Endometrium (tissue), 2 donors: ENCODE results near the gene BRIP1.

Experiments
- FAIRE-seq: peaks from 2 replicates; lab custom pipeline; 2012; peaks lifted over from hg19 to GRCh38; lab: Jason Lieb, UNC
- donor health status: control.
- donor health status: control.

BRIP1 gene

GRCh38 chr17:61757168-61757567 is 106.2 kb downstream of the BRIP1 start:
- no peak for FAIRE-seq

GRCh38 chr17:61756561-61756960 is 106.8 kb downstream of the BRIP1 start:
- no peak for FAIRE-seq

DNA sequence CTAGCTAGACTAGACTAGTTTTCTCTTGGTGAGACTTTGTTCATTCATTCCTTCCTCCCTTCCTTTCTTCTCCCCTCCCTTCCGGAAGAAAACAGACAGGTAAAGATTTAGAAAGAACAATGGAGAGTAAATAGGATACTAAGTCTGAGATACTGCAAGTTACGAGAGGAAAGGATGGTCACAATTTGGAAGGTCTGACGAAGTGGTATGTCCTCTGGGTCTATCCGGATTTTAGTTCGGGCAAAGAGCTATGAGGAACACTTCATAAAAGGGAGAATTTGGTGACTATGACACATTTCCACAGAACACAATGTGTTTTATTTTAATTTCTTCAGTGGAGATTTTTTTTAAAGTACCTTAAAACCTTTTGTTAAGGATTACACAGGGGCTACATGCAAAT is 107.7 kb downstream of the BRIP1 start:
- FAIRE-seq, result no peak

DNA sequence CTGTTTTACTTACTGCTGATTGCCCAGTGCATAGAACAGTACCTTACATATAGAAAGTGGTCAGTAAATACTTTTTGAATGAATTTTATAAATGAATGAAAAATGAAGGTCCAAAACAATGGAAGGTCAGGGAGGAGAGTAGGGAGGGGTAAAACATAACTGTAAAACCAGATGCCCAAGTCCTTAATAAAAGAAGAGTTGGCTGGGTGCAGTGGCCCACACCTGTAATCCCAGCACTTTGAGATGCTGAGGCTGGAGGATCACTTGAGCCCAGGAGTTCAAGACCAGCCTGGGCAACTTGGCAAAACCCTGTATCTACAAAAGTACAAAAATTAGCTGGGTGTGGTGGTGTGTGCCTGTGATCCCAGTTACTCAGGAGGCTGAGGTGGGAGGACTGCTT is 108.2 kb downstream of the BRIP1 start:
- no peak for FAIRE-seq

DNA sequence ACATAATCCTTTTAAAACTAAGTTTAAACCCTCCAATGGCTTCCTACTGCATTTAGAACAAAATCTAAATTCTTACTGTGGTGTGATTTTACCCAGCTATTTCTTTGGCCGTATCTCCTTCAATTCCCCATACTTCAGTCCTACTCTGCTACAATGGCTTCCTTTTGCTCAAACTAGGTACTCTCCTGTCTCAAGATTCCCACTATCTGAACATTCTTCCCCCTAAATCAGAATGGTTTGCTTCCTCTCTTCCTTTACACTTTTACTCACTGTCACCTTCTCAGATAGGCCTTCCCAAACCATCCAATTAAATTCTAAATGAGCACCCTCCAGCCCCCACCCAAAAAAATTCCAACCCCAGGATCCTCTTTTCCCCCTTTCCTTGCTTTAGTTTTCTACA is 109.2 kb downstream of the BRIP1 start:
- FAIRE-seq, result no peak

- FAIRE-seq, result no peak
Measured at GRCh38 chr17:61753696-61754095, 109.6 kb downstream of the BRIP1 start.

DNA sequence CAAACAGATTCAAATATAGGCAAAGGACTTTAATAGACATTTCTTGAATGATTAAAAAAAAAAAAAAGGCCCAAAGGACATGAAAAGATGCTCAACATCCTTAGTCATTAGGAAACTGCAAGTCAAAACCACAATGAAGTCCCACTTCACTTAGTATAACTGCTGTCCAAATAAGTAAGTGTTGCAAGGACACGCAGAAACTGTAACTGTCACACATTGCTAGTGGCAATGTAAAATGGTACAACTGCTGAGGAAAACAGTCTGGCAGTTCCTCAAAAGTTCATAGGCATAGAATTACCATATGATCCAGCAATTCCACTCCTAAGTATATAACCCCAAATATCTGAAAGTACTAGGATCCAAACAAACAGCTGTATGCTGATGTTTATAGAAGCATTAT is 112.7 kb downstream of the BRIP1 start:
- FAIRE-seq, result no peak

- FAIRE-seq, result no peak
Measured at GRCh38 chr17:61749823-61750404, 113.4 kb downstream of the BRIP1 start.

DNA sequence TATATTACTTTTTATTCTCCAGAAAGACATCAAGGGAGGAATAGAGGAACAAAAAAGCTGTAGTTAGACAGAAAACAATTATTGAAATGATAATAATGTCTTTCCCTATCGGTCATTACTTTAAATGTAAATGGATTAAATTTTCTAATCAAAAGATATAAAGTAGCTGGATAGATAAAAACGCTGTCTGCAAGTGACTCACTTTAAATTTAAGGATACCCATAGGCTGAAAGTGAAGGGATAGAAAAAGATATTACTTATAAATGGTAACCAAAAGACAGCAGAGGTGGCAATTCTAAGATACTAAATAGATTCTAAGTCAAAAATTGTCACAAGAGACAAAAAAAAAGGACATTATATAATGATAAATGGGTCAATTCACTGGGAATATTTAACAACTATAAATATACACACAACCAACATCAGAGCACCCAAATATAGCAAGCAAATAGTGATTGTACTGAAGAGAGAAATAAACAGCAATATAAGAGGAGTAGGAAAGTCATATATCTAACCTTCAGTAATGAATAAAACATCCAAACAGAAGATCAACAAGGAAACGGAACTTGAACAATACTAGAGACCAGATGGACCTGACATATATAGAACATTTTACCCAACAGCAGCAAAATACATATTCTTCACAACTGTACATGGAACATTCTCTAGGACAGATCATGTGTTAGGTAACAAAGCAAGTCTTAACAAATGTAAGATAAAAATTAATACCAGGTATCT is 116.9 kb downstream of the BRIP1 start:
- FAIRE-seq, result no peak

GRCh38 chr17:61744804-61745203 is 118.5 kb downstream of the BRIP1 start:
- no peak for FAIRE-seq

DNA sequence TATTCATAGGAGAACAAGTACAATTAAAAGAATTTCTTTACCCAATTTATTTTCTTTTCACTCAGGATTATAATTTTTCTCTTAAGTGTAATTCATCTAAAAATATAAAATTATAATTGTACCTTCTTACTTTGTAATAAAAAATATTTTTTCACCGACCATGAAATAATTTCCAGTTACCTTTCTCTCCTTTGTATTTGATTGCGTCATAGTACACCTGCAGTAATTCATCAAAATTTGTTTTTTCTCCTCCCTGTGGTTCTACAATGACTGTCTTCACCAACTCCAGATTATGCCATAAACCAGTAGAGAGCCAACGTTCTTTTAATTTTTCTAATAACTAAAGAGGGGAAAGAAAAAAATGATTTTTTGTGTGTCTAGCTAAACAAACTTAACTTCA is 119.1 kb downstream of the BRIP1 start:
- no peak for FAIRE-seq

DNA sequence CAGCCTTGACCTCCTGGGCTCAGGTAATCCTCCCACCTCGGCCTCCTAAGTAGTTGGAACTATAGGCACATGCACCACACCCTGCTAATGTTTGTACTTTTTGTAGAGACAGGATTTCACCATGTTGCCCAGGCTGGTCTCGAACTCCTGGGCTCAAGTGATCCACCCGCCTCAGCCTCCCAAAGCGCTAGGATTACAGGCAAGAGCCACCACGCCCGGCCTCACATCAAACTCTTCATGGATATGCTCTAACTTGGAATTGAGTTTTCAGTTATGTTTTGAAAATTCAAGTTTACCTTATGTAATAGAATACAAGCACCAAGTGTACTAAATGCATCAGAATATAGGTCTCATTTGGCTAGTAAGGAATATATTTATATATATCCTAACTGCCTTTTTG is 119.6 kb downstream of the BRIP1 start:
- no peak for FAIRE-seq

GRCh38 chr17:61739002-61739401 is 124.3 kb downstream of the BRIP1 start:
- FAIRE-seq, result no peak

DNA sequence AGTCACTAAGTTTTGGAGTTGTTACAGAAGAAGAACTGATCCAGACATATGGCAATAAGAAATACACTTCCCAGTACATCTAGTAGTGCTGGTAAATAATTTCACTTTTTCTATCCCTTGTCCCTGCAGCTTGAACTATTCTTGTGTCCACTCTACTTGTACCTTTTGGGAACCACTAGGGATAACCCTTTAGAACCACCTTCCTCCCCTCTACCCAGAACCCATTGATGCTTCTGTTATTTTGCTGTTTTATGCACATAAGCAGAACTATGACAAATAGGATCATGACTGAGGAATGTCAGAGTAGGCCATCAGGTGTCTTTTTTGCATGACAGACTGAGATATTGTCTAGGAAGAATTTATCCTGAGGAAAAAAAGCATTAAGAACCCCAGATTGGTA is 125.1 kb downstream of the BRIP1 start:
- FAIRE-seq, result no peak

DNA sequence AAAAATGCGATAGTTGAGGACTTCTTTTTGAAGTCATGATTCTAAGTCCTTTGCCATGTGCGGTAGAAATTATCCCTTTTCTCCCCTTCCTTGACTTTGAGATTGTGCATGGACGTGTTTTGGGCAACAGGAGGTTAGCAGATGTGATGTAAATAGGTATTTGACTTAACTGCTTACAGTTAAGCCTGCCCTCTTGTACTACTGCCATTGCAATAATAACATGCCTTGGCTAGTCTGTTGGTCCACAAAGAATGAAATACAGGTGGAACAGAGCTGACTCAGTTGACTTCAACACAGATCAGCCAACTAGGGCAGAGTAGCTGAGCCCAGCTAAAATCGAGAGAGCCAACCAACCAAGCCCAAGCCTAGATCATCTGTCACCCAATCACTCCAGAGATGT is 125.5 kb downstream of the BRIP1 start:
- FAIRE-seq, result no peak

DNA sequence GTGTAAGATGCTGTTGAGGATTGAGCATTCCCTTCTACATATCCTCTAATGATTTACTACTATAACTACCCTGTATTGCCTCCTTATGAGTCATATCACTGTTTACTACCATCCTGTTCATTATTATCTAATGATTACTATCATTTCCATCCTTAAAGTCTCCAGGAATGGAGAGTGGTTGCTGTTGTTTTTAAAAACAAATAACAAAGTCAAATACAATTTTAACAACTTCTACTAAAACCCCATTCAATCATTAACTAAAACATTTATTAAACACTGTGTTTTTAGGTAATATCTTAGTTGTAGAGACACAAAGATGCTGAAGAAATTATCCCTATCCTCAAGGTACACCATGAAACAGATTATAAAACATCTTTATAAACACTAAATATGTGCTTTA is 126.9 kb downstream of the BRIP1 start:
- FAIRE-seq, result no peak

GRCh38 chr17:61735807-61736206 is 127.5 kb downstream of the BRIP1 start:
- no peak for FAIRE-seq

- no peak for FAIRE-seq
Measured at GRCh38 chr17:61734466-61734865, 128.9 kb downstream of the BRIP1 start.

GRCh38 chr17:61734012-61734411 is 129.3 kb downstream of the BRIP1 start:
- no peak for FAIRE-seq

DNA sequence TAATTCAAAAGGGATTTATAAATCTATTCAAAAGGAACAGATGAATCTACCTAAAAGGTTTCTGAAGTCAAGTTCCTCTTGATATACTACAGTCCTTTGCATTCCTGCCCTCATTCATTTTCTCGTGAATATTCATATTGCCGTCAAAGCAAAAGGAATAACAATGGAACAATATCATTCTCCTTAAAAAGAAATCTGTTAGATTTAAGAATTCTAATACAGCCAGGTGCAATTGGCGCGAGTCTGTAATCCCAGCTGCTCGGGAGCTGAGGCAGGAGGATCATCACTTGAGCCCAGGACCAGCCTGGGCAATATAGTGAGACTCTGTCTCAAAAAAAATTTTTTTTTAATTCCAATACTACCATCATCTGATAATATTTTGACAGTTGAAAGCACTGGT is 130.3 kb downstream of the BRIP1 start:
- no peak for FAIRE-seq

GRCh38 chr17:61732169-61732568 is 131.2 kb downstream of the BRIP1 start:
- FAIRE-seq, result no peak

- no peak for FAIRE-seq
Measured at GRCh38 chr17:61731330-61731729, 132.0 kb downstream of the BRIP1 start.

- FAIRE-seq, result no peak
Measured at GRCh38 chr17:61729690-61730268, 133.5 kb downstream of the BRIP1 start.

- FAIRE-seq, result no peak
Measured at GRCh38 chr17:61728297-61728836, 135.0 kb downstream of the BRIP1 start.
